ENCODE data around the gene ALDH16A1.

Gene ALDH16A1

GRCh38 chr19:49423985-49424303 is 29.1 kb upstream of the ALDH16A1 start:
- no peak for DNase-seq

- no peak for DNase-seq
Observed at GRCh38 chr19:49425178-49425577, 27.8 kb upstream of the ALDH16A1 start, which contains the start of gene GFY. Gene GFY (plus strand): TSS chr19:49425388. CDS start chr19:49426431, 1,043 bp downstream.

GRCh38 chr19:49425922-49426592 is 27.0 kb upstream of the ALDH16A1 start:
- DNase-seq: peak; percentile 51 to 56

- no peak for DNase-seq
Observed at GRCh38 chr19:49427339-49427738, 25.7 kb upstream of the ALDH16A1 start.

- DNase-seq: peak in 1 of 2 experiments; percentile 37
Observed at GRCh38 chr19:49427855-49428546, 25.0 kb upstream of the ALDH16A1 start.

GRCh38 chr19:49428547-49429451 is 24.2 kb upstream of the ALDH16A1 start:
- DNase-seq: no peak

- no peak for DNase-seq
Observed at GRCh38 chr19:49430172-49430677, 22.8 kb upstream of the ALDH16A1 start.

- DNase-seq: peak; percentile 27 to 49
Observed at GRCh38 chr19:49430678-49431329, 22.2 kb upstream of the ALDH16A1 start.

- peak; percentile 47 to 50 for DNase-seq
Observed at GRCh38 chr19:49431330-49431749, 21.7 kb upstream of the ALDH16A1 start.

GRCh38 chr19:49432141-49433073 is 20.6 kb upstream of the ALDH16A1 start:
- DNase-seq: peak; percentile 29 to 44

GRCh38 chr19:49433240-49433901 is 19.7 kb upstream of the ALDH16A1 start:
- no peak for DNase-seq

GRCh38 chr19:49434907-49435583 is 18.0 kb upstream of the ALDH16A1 start:
- no peak for DNase-seq

- DNase-seq: no peak
Observed at GRCh38 chr19:49435670-49436069, 17.4 kb upstream of the ALDH16A1 start.

- peak; percentile 68 to 73 for DNase-seq
Observed at GRCh38 chr19:49436381-49437017, 16.5 kb upstream of the ALDH16A1 start.

- no peak for DNase-seq
Observed at GRCh38 chr19:49437231-49437630, 15.8 kb upstream of the ALDH16A1 start.

- no peak for DNase-seq
Observed at GRCh38 chr19:49438261-49438660, 14.8 kb upstream of the ALDH16A1 start.

GRCh38 chr19:49439836-49440235 is 13.2 kb upstream of the ALDH16A1 start:
- DNase-seq: no peak

- no peak for DNase-seq
Observed at GRCh38 chr19:49440439-49441209, 12.4 kb upstream of the ALDH16A1 start.

Data from activated CD4-positive, alpha-beta T cell treated with anti-CD3 and anti-CD28 coated beads, Interleukin-2, amount 50 U/mL, for 48 hours (primary cell).